SK-N-SH (cell line): ENCODE measurements around the gene LAMP2. TPM values are rescaled to one million over a fixed set of nuclear protein-coding genes. Genes with fewer than 3 reads are reported as not detected.

Source experiments
- CTCF ChIA-PET: fragments of 300-600, 350-600 bp; formaldehyde crosslinking; extraction: SDS; loops from one replicate; lab custom pipeline; 2021; lab: Yijun Ruan, JAX
- POLR2A ChIA-PET: fragments of 350-600 bp; sonication (Branson Sonifier 250); formaldehyde crosslinking; extraction: SDS; loops from one replicate; lab custom pipeline; 2020; ENCODE audit warnings: antibody characterized with exemption, inconsistent platforms; lab: Yijun Ruan, JAX
- DNase-seq: peaks from one replicate; pipeline ENCODE4 v3.0.0; 2012
- H2AFZ ChIP-seq: fragments of 200-600 bp; sonication (generic); 2 replicates; pipeline ENCODE4 v1.8.1; 2016; ENCODE audit warnings: antibody characterized with exemption, mild to moderate bottlenecking, low read depth
- H3F3A ChIP-seq: fragments of 200-600 bp; sonication (generic); replicated peaks from 2 replicates; pipeline ENCODE3; 2016; ENCODE audit warnings: antibody characterized with exemption, mild to moderate bottlenecking; ENCODE audit not compliant: insufficient read depth
- H3K27ac ChIP-seq, 2 experiments: fragments of 200-500 bp in 1 of 2; fragments of 200-600 bp in 1 of 2; sonication (Bioruptor generic) in 1 of 2; sonication (generic), shearing (Covaris generic) in 1 of 2; 2 replicates each; pipeline versions ENCODE4 v1.5.1 to v1.6.1; 2014 to 2016; ENCODE audit warnings: low read depth in 2 of 2, inconsistent platforms in 1 of 2, low read length in 1 of 2, mild to moderate bottlenecking in 1 of 2, mixed read lengths in 1 of 2
- H3K27me3 ChIP-seq: fragments of 200-600 bp; sonication (generic), shearing (Covaris generic); 2 replicates; pipeline ENCODE4 v1.6.1; 2016; ENCODE audit warnings: mixed run types; ENCODE audit not compliant: insufficient read depth
- H3K36me3 ChIP-seq, 2 experiments: fragments of 200-500 bp in 1 of 2; fragments of 200-600 bp in 1 of 2; sonication (Bioruptor generic) in 1 of 2; sonication (generic) in 1 of 2; replicated peaks in 1 of 2; 2 replicates each; pipeline versions ENCODE3 to v1.5.1; 2014 to 2016; ENCODE audit warnings: low read length in 1 of 2, mild to moderate bottlenecking in 1 of 2; ENCODE audit not compliant: insufficient read depth in 2 of 2, control insufficient read depth in 1 of 2
- H3K4me1 ChIP-seq, 2 experiments: fragments of 200-500 bp in 1 of 2; fragments of 200-600 bp in 1 of 2; sonication (Bioruptor generic) in 1 of 2; sonication (generic), shearing (Covaris generic) in 1 of 2; 2 replicates each; pipeline versions ENCODE4 v1.5.1 to v1.6.1; 2014 to 2016; ENCODE audit warnings: low read depth in 1 of 2, low read length in 1 of 2, mixed run types in 1 of 2; ENCODE audit not compliant: insufficient read depth in 2 of 2, control insufficient read depth in 1 of 2
- H3K4me2 ChIP-seq: fragments of 200-600 bp; sonication (generic), shearing (Covaris generic); 2 replicates; pipeline ENCODE4 v1.6.1; 2017; ENCODE audit warnings: mixed run types
- H3K4me3 ChIP-seq, 2 experiments: fragments of 200-500 bp in 1 of 2; fragments of 200-600 bp in 1 of 2; sonication (Bioruptor generic) in 1 of 2; sonication (generic), shearing (Covaris generic) in 1 of 2; 2 replicates each; pipeline versions ENCODE4 v1.5.1 to v1.8.1; 2014 to 2016; ENCODE audit warnings: low read depth in 2 of 2, inconsistent platforms in 1 of 2, low read length in 1 of 2, mild to moderate bottlenecking in 1 of 2, mixed read lengths in 1 of 2, moderate library complexity in 1 of 2
- H3K79me2 ChIP-seq: fragments of 200-600 bp; sonication (generic); 2 replicates; pipeline ENCODE4 v1.8.1; 2017; ENCODE audit warnings: mild to moderate bottlenecking; ENCODE audit not compliant: insufficient read depth
- H3K9ac ChIP-seq: fragments of 200-600 bp; sonication (generic); 2 replicates; pipeline ENCODE4 v1.6.1; 2017; ENCODE audit warnings: mixed run types
- H3K9me2 ChIP-seq: fragments of 200-600 bp; sonication (generic); 2 replicates; pipeline ENCODE4 v1.6.1; 2017; ENCODE audit warnings: mixed run types
- H3K9me3 ChIP-seq: fragments of 200-600 bp; sonication (generic); 2 replicates; pipeline ENCODE4 v1.6.1; 2017; ENCODE audit warnings: mixed run types, mild to moderate bottlenecking, moderate library complexity
- H4K20me1 ChIP-seq: fragments of 200-600 bp; sonication (generic); 2 replicates; pipeline ENCODE4 v1.6.1; 2017; ENCODE audit warnings: mild to moderate bottlenecking, mixed run types; ENCODE audit not compliant: insufficient read depth
- CHD2 ChIP-seq: fragments of 150-350 bp; IDR thresholded peaks from 2 replicates; pipeline ENCODE4 v1.6.1; 2018; ENCODE audit warnings: low read length; ENCODE audit not compliant: partially characterized antibody
- ELF1 ChIP-seq: IDR thresholded peaks from 2 replicates; pipeline ENCODE4 v1.4.0; 2012
- GABPA ChIP-seq: IDR thresholded peaks from 2 replicates; pipeline ENCODE4 v1.4.0; 2012; ENCODE audit warnings: low read depth, mild to moderate bottlenecking
- JUND ChIP-seq: IDR thresholded peaks from 2 replicates; pipeline ENCODE4 v1.4.0; 2012
- RAD21 ChIP-seq: IDR thresholded peaks from 2 replicates; pipeline ENCODE4 v1.6.1; 2012; ENCODE audit warnings: mild to moderate bottlenecking, low read length
- RFX5 ChIP-seq: IDR thresholded peaks from 2 replicates; pipeline ENCODE4 v1.6.1; 2012; ENCODE audit warnings: mild to moderate bottlenecking, improper control_type of control experiment, low read length
- RXRA ChIP-seq: IDR thresholded peaks from 2 replicates; pipeline ENCODE4 v1.4.0; 2012; ENCODE audit warnings: low read depth, mild to moderate bottlenecking, borderline replicate concordance
- SMC3 ChIP-seq: IDR thresholded peaks from 2 replicates; pipeline ENCODE4 v1.6.1; 2012; ENCODE audit warnings: low read depth, low read length, improper control_type of control experiment
- USF1 ChIP-seq: IDR thresholded peaks from 2 replicates; pipeline ENCODE4 v1.4.0; 2012; ENCODE audit warnings: low read depth, borderline replicate concordance
- YY1 ChIP-seq: IDR thresholded peaks from 2 replicates; pipeline ENCODE4 v1.4.0; 2012; ENCODE audit warnings: low read depth, mild to moderate bottlenecking
- WGBS: methylation state at CpG from one replicate; pipeline ENCODE4 v1.1.6; 2017; ENCODE audit warnings: low lambda C conversion rate; 5-methylcytosine and 5-hydroxymethylcytosine counted together
- polyA plus RNA-seq, 3 experiments: library from polyadenylated mRNA; depleted of rRNA; stranded (reverse); fragments of >200 nt; gene quantifications; 2 replicates each; pipeline ENCODE4 v1.2.3, GENCODE V29; 2012
- TF ChIP-seq, protein P1 (sequence below): fragments of 150-350 bp; IDR thresholded peaks from 2 replicates; pipeline ENCODE4 v1.6.1; 2017; ENCODE audit warnings: antibody characterized with exemption, low read length, low read depth, borderline replicate concordance
- TF ChIP-seq, protein P2 (sequence below): IDR thresholded peaks from 2 replicates; pipeline ENCODE4 v1.6.1; 2012; ENCODE audit warnings: mild to moderate bottlenecking, low read depth, low read length, moderate library complexity

Gene LAMP2
- polyA plus RNA-seq, 1 of the 3 experiments (the other 2 are of a cell fraction) = 108 TPM

GRCh38 chrX:120485638-120486520 is 16.8 kb upstream of the LAMP2 start (continued):
- TF ChIP-seq YY1 (no peak), SMC3 (0 out of 2 replicates have a peak, but pooled peaks have one; percentile 24), GABPA (no peak), JUND (no peak), RXRA (no peak)
- TF ChIP-seq, protein P1, sequence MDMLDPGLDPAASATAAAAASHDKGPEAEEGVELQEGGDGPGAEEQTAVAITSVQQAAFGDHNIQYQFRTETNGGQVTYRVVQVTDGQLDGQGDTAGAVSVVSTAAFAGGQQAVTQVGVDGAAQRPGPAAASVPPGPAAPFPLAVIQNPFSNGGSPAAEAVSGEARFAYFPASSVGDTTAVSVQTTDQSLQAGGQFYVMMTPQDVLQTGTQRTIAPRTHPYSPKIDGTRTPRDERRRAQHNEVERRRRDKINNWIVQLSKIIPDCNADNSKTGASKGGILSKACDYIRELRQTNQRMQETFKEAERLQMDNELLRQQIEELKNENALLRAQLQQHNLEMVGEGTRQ = 0 out of 2 replicates have a peak, but pooled peaks have one; percentile 23
- TF ChIP-seq, protein P2, sequence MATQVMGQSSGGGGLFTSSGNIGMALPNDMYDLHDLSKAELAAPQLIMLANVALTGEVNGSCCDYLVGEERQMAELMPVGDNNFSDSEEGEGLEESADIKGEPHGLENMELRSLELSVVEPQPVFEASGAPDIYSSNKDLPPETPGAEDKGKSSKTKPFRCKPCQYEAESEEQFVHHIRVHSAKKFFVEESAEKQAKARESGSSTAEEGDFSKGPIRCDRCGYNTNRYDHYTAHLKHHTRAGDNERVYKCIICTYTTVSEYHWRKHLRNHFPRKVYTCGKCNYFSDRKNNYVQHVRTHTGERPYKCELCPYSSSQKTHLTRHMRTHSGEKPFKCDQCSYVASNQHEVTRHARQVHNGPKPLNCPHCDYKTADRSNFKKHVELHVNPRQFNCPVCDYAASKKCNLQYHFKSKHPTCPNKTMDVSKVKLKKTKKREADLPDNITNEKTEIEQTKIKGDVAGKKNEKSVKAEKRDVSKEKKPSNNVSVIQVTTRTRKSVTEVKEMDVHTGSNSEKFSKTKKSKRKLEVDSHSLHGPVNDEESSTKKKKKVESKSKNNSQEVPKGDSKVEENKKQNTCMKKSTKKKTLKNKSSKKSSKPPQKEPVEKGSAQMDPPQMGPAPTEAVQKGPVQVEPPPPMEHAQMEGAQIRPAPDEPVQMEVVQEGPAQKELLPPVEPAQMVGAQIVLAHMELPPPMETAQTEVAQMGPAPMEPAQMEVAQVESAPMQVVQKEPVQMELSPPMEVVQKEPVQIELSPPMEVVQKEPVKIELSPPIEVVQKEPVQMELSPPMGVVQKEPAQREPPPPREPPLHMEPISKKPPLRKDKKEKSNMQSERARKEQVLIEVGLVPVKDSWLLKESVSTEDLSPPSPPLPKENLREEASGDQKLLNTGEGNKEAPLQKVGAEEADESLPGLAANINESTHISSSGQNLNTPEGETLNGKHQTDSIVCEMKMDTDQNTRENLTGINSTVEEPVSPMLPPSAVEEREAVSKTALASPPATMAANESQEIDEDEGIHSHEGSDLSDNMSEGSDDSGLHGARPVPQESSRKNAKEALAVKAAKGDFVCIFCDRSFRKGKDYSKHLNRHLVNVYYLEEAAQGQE = no peak

GRCh38 chrX:120485315-120485637 is 16.2 kb upstream of the LAMP2 start:
- 80% methylated on average over 3 of the region's 3 CpGs for WGBS

More at GRCh38 chrX:120485315-120485637, 16.2 kb upstream of the LAMP2 start:
- H3K9me2 ChIP-seq = no peaks in the 10 kb centered on the region
- H3K4me2 ChIP-seq = peak overlapping the region; percentile 76
- peaks cover 4% of the 10 kb centered on the region; the same call in 1 of the 2 replicates for H3K27me3 ChIP-seq
- CTCF ChIA-PET = interaction anchor here (0.9 to 1.5 kb wide), 3 partner anchors 10 to 24 kb away, joined by 4 to 7 read pairs (median 5); no protein-coding TSS in a partner anchor
- H4K20me1 ChIP-seq = no peaks in the 10 kb centered on the region
- POLR2A ChIA-PET = interaction anchor here (1.2 kb wide), 1 partner anchor 17 kb away, joined by 6 read pairs; the partner anchor contains the start of gene LAMP2
- H3K9me3 ChIP-seq = no peaks in the 10 kb centered on the region
- H3K4me3 ChIP-seq = peak overlapping the region; percentile 46 to 69
- DNase-seq = no peak
- H3K4me1 ChIP-seq = no peaks in the 10 kb centered on the region; a peak in 1 of 4 replicates
- peak overlapping the region; percentile 89 for H2AFZ ChIP-seq
- no peak for TF ChIP-seq YY1
- TF ChIP-seq RFX5 = no peak
- no peak for TF ChIP-seq ELF1
- TF ChIP-seq, protein P2 = no peak
- TF ChIP-seq, protein P1 = no peak
- TF ChIP-seq RAD21 = no peak
- no peak for TF ChIP-seq USF1
- no peak for TF ChIP-seq CHD2
- TF ChIP-seq RXRA = no peak
- H3K36me3 ChIP-seq = no peaks in the 10 kb centered on the region
- no peaks in the 10 kb centered on the region for H3K79me2 ChIP-seq
- peak overlapping the region; percentile 65 to 70; a peak in 3 of 4 replicates for H3K27ac ChIP-seq
- peaks cover 3% of the 10 kb centered on the region for H3F3A ChIP-seq
- peak overlapping the region; percentile 55 for H3K9ac ChIP-seq
